ENCODE data around the gene PRR23B.

- TF ChIP-seq, protein P1, sequence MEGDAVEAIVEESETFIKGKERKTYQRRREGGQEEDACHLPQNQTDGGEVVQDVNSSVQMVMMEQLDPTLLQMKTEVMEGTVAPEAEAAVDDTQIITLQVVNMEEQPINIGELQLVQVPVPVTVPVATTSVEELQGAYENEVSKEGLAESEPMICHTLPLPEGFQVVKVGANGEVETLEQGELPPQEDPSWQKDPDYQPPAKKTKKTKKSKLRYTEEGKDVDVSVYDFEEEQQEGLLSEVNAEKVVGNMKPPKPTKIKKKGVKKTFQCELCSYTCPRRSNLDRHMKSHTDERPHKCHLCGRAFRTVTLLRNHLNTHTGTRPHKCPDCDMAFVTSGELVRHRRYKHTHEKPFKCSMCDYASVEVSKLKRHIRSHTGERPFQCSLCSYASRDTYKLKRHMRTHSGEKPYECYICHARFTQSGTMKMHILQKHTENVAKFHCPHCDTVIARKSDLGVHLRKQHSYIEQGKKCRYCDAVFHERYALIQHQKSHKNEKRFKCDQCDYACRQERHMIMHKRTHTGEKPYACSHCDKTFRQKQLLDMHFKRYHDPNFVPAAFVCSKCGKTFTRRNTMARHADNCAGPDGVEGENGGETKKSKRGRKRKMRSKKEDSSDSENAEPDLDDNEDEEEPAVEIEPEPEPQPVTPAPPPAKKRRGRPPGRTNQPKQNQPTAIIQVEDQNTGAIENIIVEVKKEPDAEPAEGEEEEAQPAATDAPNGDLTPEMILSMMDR (conservative IDR thresholded peaks at IDR 0.05 in 1 of 2, IDR thresholded peaks at IDR 0.05 in 1 of 2; ENCODE audit: extremely low read depth in 1 of 2, insufficient read depth in 1 of 2, low read depth in 1 of 2, low read length in 2 of 2), result peak in 1 of 2 donors; percentile 3
- TF ChIP-seq EZH2 (IDR thresholded peaks at IDR 0.05; ENCODE audit: borderline replicate concordance, low read length), result no peak
These were observed 23.9 kb upstream of the PRR23B start, which contains the start of gene PRR23C for GRCh38 chr3:139044366-139045210.

Measured in mammary epithelial cell (primary cell).